GM18861 (cell line): ENCODE results near the gene SRRM3.
"Not testable (repeated sequence)": the region's sequence is repeated elsewhere in the genome, so short reads cannot be mapped to it uniquely, and the experiment has no call there.

Experiments
- ATAC-seq: cut with Tn5 transposase; IDR thresholded peaks from one replicate; pipeline ENCODE4 v1.9.1; 2021; ENCODE audit not compliant: unreplicated experiment

The SRRM3 gene

GRCh38 chr7:76260171-76260703 is 58.5 kb downstream of the SRRM3 start:
- ATAC-seq = no peak

- no peak for ATAC-seq
Observed at GRCh38 chr7:76261329-76261728, 59.6 kb downstream of the SRRM3 start.

GRCh38 chr7:76261931-76262330 is 60.2 kb downstream of the SRRM3 start:
- no peak for ATAC-seq

- no peak for ATAC-seq
Observed at GRCh38 chr7:76262683-76263402, 61.1 kb downstream of the SRRM3 start.

- no peak for ATAC-seq
Observed at GRCh38 chr7:76265299-76265698, 63.6 kb downstream of the SRRM3 start.

- no peak for ATAC-seq
Observed at GRCh38 chr7:76267107-76267893, 65.6 kb downstream of the SRRM3 start.

- no peak for ATAC-seq
Observed at GRCh38 chr7:76267894-76268183, 66.1 kb downstream of the SRRM3 start.

GRCh38 chr7:76268376-76268775 is 66.7 kb downstream of the SRRM3 start:
- no peak for ATAC-seq

GRCh38 chr7:76269895-76270294 is 68.2 kb downstream of the SRRM3 start:
- ATAC-seq = no peak

GRCh38 chr7:76271384-76271783 is 69.7 kb downstream of the SRRM3 start:
- not testable (repeated sequence) for ATAC-seq

GRCh38 chr7:76272142-76272541 is 70.4 kb downstream of the SRRM3 start:
- no peak for ATAC-seq

GRCh38 chr7:76272851-76273497 is 71.3 kb downstream of the SRRM3 start:
- no peak for ATAC-seq

GRCh38 chr7:76273503-76273902 is 71.8 kb downstream of the SRRM3 start:
- ATAC-seq = no peak

- ATAC-seq = no peak
Observed at GRCh38 chr7:76278540-76278939, 76.8 kb downstream of the SRRM3 start.

- no peak for ATAC-seq
Observed at GRCh38 chr7:76280408-76280807, 78.7 kb downstream of the SRRM3 start.

- no peak for ATAC-seq
Observed at GRCh38 chr7:76281006-76281705, 79.5 kb downstream of the SRRM3 start.

- no peak for ATAC-seq
Observed at GRCh38 chr7:76281706-76282343, 80.1 kb downstream of the SRRM3 start.

GRCh38 chr7:76282344-76283253 is 80.9 kb downstream of the SRRM3 start:
- no peak for ATAC-seq

- no peak for ATAC-seq
Observed at GRCh38 chr7:76283254-76284159, 81.8 kb downstream of the SRRM3 start.
